K562 (cell line): ENCODE results near the gene CPED1. TPM values are rescaled to one million over a fixed set of nuclear protein-coding genes. Genes with fewer than 3 reads are reported as not detected.

Experiments used
- ATAC-seq: fragments of 200-7000 bp; cut with Tn5 transposase; 3 replicates; pipeline ENCODE4 v1.9.1; 2020; ENCODE audit warnings: moderate library complexity
- BruUV-seq: library from RNA; stranded (reverse); fragments of 400-500 nt; replicated peaks from 2 replicates; lab custom pipeline; 2021; lab: Mats Ljungman, UMichigan
- CTCF ChIA-PET: fragments of 300-600 bp; formaldehyde crosslinking; extraction: SDS; loops from one replicate; lab custom pipeline; 2021; ENCODE audit warnings: low intra/inter-chr PET ratio; lab: Yijun Ruan, JAX
- POLR2A ChIA-PET: fragments of 300-600, 350-650 bp; sonication (Branson Sonifier 250); formaldehyde crosslinking; extraction: SDS; loops from one replicate; lab custom pipeline; 2021; ENCODE audit warnings: antibody characterized with exemption, inconsistent platforms; lab: Yijun Ruan, JAX
- DNase-seq, 4 experiments: peaks; one replicate each; pipeline versions ENCODE4 v3.0.0 to v3.0.0-alpha.2; 2011 to 2018; ENCODE audit warnings: low spot score in 3 of 4, mixed read lengths in 3 of 4; ENCODE audit errors: extremely low read depth in 1 of 4
- FAIRE-seq: peaks from 2 replicates; lab custom pipeline; 2011; peaks lifted over from hg19 to GRCh38; lab: Jason Lieb, UNC
- H2AFZ ChIP-seq: 2 replicates; pipeline ENCODE4 v1.6.0; 2011; ENCODE audit warnings: low read depth, low read length, control low read depth, inconsistent platforms
- H3K27ac ChIP-seq: fragments of 200-600 bp; 3 replicates; pipeline ENCODE4 v1.8.0; 2011; ENCODE audit warnings: low read depth, mild to moderate bottlenecking, control low read depth, inconsistent platforms, low read length, moderate library complexity, mixed read lengths; ENCODE audit errors: extremely low read depth
- H3K27me3 ChIP-seq, 2 experiments: fragments of 300-600 bp in 1 of 2; 2 replicates in 1 of 2; 3 replicates in 1 of 2; pipeline versions ENCODE4 v1.6.0 to v1.8.0; 2011; ENCODE audit warnings: inconsistent platforms in 2 of 2, low read length in 2 of 2, mild to moderate bottlenecking in 1 of 2, mixed read lengths in 1 of 2, moderate library complexity in 1 of 2; ENCODE audit not compliant: control insufficient read depth in 2 of 2, insufficient read depth in 2 of 2
- H3K36me3 ChIP-seq: fragments of 300-600 bp; 3 replicates; pipeline ENCODE4 v1.8.0; 2011; ENCODE audit warnings: mild to moderate bottlenecking, low read length, inconsistent platforms; ENCODE audit not compliant: control insufficient read depth, insufficient read depth
- H3K4me1 ChIP-seq, 2 experiments: fragments of 200-600 bp in 1 of 2; replicated peaks in 1 of 2; 2 replicates in 1 of 2; 3 replicates in 1 of 2; pipeline versions ENCODE4 v1.5.1 to v1.8.0; 2011; ENCODE audit warnings: inconsistent platforms in 2 of 2, low read length in 2 of 2, mild to moderate bottlenecking in 1 of 2, mixed read lengths in 1 of 2, moderate library complexity in 1 of 2; ENCODE audit not compliant: control insufficient read depth in 2 of 2, insufficient read depth in 2 of 2
- H3K4me2 ChIP-seq: 2 replicates; pipeline ENCODE4 v1.6.1; 2011; ENCODE audit warnings: low read length, control low read depth, inconsistent platforms, mixed read lengths; ENCODE audit not compliant: insufficient read depth
- H3K4me3 ChIP-seq: fragments of 200-600 bp; sonication (generic), shearing (Covaris generic); 2 replicates; pipeline ENCODE4 v1.5.1; 2016; ENCODE audit warnings: control low read depth, inconsistent platforms
- H3K79me2 ChIP-seq: fragments of 200-600 bp; 3 replicates; pipeline ENCODE4 v1.8.0; 2011; ENCODE audit warnings: low read length, inconsistent platforms; ENCODE audit not compliant: control insufficient read depth, insufficient read depth
- H3K9ac ChIP-seq, 2 experiments: 2 replicates each; pipeline versions ENCODE4 v1.6.0 to v1.6.1; 2011; ENCODE audit warnings: low read depth in 2 of 2, low read length in 2 of 2, control low read depth in 1 of 2, inconsistent platforms in 1 of 2, mild to moderate bottlenecking in 1 of 2, mixed read lengths in 1 of 2; ENCODE audit not compliant: insufficient read depth in 1 of 2
- H3K9me1 ChIP-seq: one replicate; pipeline ENCODE4 v1.6.0; 2011; ENCODE audit warnings: inconsistent platforms, mild to moderate bottlenecking, low read length, moderate library complexity; ENCODE audit not compliant: control insufficient read depth, insufficient read depth
- H3K9me3 ChIP-seq: replicated peaks from 2 replicates; pipeline ENCODE4 v1.5.1; 2011; ENCODE audit warnings: low read depth, low read length, inconsistent platforms; ENCODE audit not compliant: control insufficient read depth, insufficient read depth
- H4K20me1 ChIP-seq: replicated peaks from 2 replicates; pipeline ENCODE4 v1.6.1; 2011; ENCODE audit warnings: low read length, inconsistent platforms, mixed read lengths; ENCODE audit not compliant: control insufficient read depth, insufficient read depth
- E2F5 ChIP-seq: sonication (generic); formaldehyde crosslinking; IDR thresholded peaks from 2 replicates; pipeline ENCODE4 v1.8.0; 2022; ENCODE audit warnings: mild to moderate bottlenecking, missing genetic modification reagents
- NR1H2 ChIP-seq: sonication (generic); formaldehyde crosslinking; IDR thresholded peaks from 2 replicates; pipeline ENCODE4 v1.4.0; 2020; ENCODE audit warnings: mild to moderate bottlenecking, missing genetic modification reagents
- POLR2AphosphoS5 ChIP-seq: IDR thresholded peaks from 2 replicates; pipeline ENCODE4 v1.6.1; 2011; ENCODE audit warnings: mild to moderate bottlenecking, low read depth, low read length, moderate library complexity; ENCODE audit not compliant: control insufficient read depth, insufficient read depth
- SRF ChIP-seq, 2 experiments: fragments of 250-450, 450-650 bp in 1 of 2; sonication (Bioruptor Pico) in 1 of 2; sonication (generic) in 1 of 2; formaldehyde crosslinking; IDR thresholded peaks; 2 replicates each; pipeline versions ENCODE4 v1.5.0 to v1.5.1; 2020 to 2022; ENCODE audit warnings: mild to moderate bottlenecking in 1 of 2, missing genetic modification reagents in 1 of 2
- SRSF9 ChIP-seq: fragments of 200-400 bp; formaldehyde crosslinking; IDR thresholded peaks from 2 replicates; pipeline ENCODE4 v1.6.1; 2017; ENCODE audit warnings: low read depth, low read length, borderline replicate concordance
- ZNF274 ChIP-seq: IDR thresholded peaks from 2 replicates; pipeline ENCODE4 v1.6.1; 2011; ENCODE audit warnings: low read depth, mild to moderate bottlenecking, low read length, moderate library complexity, borderline replicate concordance
- ZNF408 ChIP-seq: fragments of 250-450 bp; sonication (Bioruptor Pico); IDR thresholded peaks from 2 replicates; pipeline ENCODE4 v1.4.0; 2020; ENCODE audit warnings: low read depth, mild to moderate bottlenecking, moderate library complexity
- ZNF717 ChIP-seq: fragments of 250-450 bp; sonication (Bioruptor Pico); IDR thresholded peaks from 2 replicates; pipeline ENCODE4 v1.5.0; 2021
- WGBS: fragments of 100-300 bp; shearing (Covaris generic); methylation state at CpG from one replicate; pipeline ENCODE4 v1.1.6; 2016; ENCODE audit warnings: low coverage, mixed read lengths; ENCODE audit not compliant: insufficient coverage; ENCODE audit errors: missing lambda C conversion rate; 5-methylcytosine and 5-hydroxymethylcytosine counted together
- in situ Hi-C: fragments of 300-500 bp; cut with MboI; formaldehyde crosslinking; loops from 4 replicates; pipeline ENCODE4 v1.15.0; 2018; ENCODE audit warnings: inconsistent platforms, mixed read lengths
- intact Hi-C: fragments of 100-400 bp; cut with micrococcal nuclease; formaldehyde crosslinking; loops from 2 replicates; pipeline ENCODE4 v1.14.2; 2022
- polyA plus RNA-seq, 8 experiments: library from polyadenylated mRNA; depleted of rRNA in 4 of 8; stranded (reverse) in 5 of 8; unstranded in 3 of 8; fragments of >200 nt; fragmentation: Nextera tagmentation in 2 of 8; fragmentation: Illumina TruSeq in 1 of 8; extraction: Ambion mirVana in 2 of 8; extraction: Trizol in 1 of 8; gene quantifications; 2 replicates each; pipeline versions ENCODE4 v1.2.1 to v1.2.3, GENCODE V29; 2011 to 2014; ENCODE audit warnings: inconsistent platforms in 1 of 8, missing spikeins in 1 of 8
- total RNA-seq, 7 experiments: library from RNA; depleted of rRNA in 6 of 7; stranded (reverse); fragments of >200 nt in 6 of 7; fragmentation: Illumina TruSeq in 2 of 7; extraction: Trizol in 2 of 7; gene quantifications; 2 replicates each; pipeline versions ENCODE4 v1.2.1 to v1.2.3, GENCODE V29; 2011 to 2021; ENCODE audit warnings: low replicate concordance in 1 of 7

CPED1 gene
- total and polyA plus RNA-seq, 9 of the 15 experiments (the other 6 are each of a cell fraction or from before 2014, with no cell fraction given): 195 to 393 (median 290) TPM

GRCh38 chr7:120960714-120961113, 27.8 kb upstream of the CPED1 start:
- POLR2A ChIA-PET: interaction anchor here (4.9 kb wide), 1 partner anchor 9 kb away, joined by 23 read pairs; the partner anchor contains the start of gene ING3
- peaks cover 37% of the 10 kb centered on the region for H3K36me3 ChIP-seq
- no peaks in the 10 kb centered on the region for H3K4me1 ChIP-seq
- ATAC-seq (no peak), FAIRE-seq (no peak), DNase-seq (no peak)
- no peak overlapping the region for H3K4me3 ChIP-seq
- H2AFZ ChIP-seq: no peak overlapping the region
- H3K9ac ChIP-seq: no peak overlapping the region
- no peak overlapping the region for H3K27ac ChIP-seq
- intact Hi-C loops (no loop called here), in situ Hi-C loops (no loop called here)
- no peaks in the 10 kb centered on the region for H3K9me1 ChIP-seq
- 83% methylated on average over 1 of the region's 1 CpG for WGBS
- no TSS peak for BruUV-seq
- no peaks in the 10 kb centered on the region for H4K20me1 ChIP-seq
- no peak for TF ChIP-seq SRSF9
- TF ChIP-seq NR1H2 (CRISPR knock-in tag): no peak
- TF ChIP-seq ZNF717 (CRISPR knock-in tag): no peak
- TF ChIP-seq ZNF408: no peak
- no peak for TF ChIP-seq POLR2AphosphoS5
- no peak overlapping the region for H3K4me2 ChIP-seq
- H3K27me3 ChIP-seq: no peaks in the 10 kb centered on the region
- no peaks in the 10 kb centered on the region for H3K9me3 ChIP-seq
- H3K79me2 ChIP-seq: peaks cover 10% of the 10 kb centered on the region
- CTCF ChIA-PET: no interaction called here

GRCh38 chr7:120961638-120962173, 26.8 kb upstream of the CPED1 start:
- no peaks in the 10 kb centered on the region for H3K9me1 ChIP-seq
- ATAC-seq (no peak), DNase-seq (no peak), FAIRE-seq (no peak)
- no peak overlapping the region for H2AFZ ChIP-seq
- no peak overlapping the region for H3K9ac ChIP-seq
- no peak overlapping the region for H3K27ac ChIP-seq
- H4K20me1 ChIP-seq: no peaks in the 10 kb centered on the region
- H3K4me3 ChIP-seq: no peak overlapping the region
- H3K27me3 ChIP-seq: no peaks in the 10 kb centered on the region
- 81% methylated on average over 1 of the region's 1 CpG for WGBS
- ChIA-PET CTCF (no interaction called here), POLR2A (interaction anchor here (4.9 kb wide), 1 partner anchor 10 kb away, joined by 23 read pairs; the partner anchor contains the start of gene ING3)
- H3K79me2 ChIP-seq: peaks cover 10% of the 10 kb centered on the region
- no peaks in the 10 kb centered on the region for H3K9me3 ChIP-seq
- BruUV-seq: no TSS peak
- in situ Hi-C loops: no loop called here
- intact Hi-C loops: no loop called here
- 0 out of 2 replicates have a peak, but pooled peaks have one; percentile 19 for TF ChIP-seq ZNF274
- TF ChIP-seq SRF (CRISPR knock-in tag; IDR thresholded peaks at IDR 0.05): no peak
- no peak for TF ChIP-seq E2F5
- no peaks in the 10 kb centered on the region for H3K4me1 ChIP-seq
- H3K4me2 ChIP-seq: no peak overlapping the region
- H3K36me3 ChIP-seq: peaks cover 37% of the 10 kb centered on the region
